Fibroblast of mammary gland (primary cell): ENCODE measurements around the gene MEP1A.
A peak's percentile ranks its signal among the peaks of the same experiment; 100 is the strongest.

Experiments used
- DNase-seq: peaks from one replicate; pipeline ENCODE4 v3.0.0-alpha.2; 2010; ENCODE audit warnings: low read depth
- H3K4me3 ChIP-seq: 2 replicates; pipeline ENCODE4 v1.5.1; 2011; ENCODE audit warnings: low read depth, mild to moderate bottlenecking, low read length, moderate library complexity; ENCODE audit not compliant: control insufficient read depth
- CTCF ChIP-seq: conservative IDR thresholded peaks from 2 replicates; pipeline ENCODE4 v1.5.1; 2011; ENCODE audit warnings: low read depth, low read length, inconsistent platforms; ENCODE audit not compliant: control insufficient read depth, insufficient read depth

The MEP1A gene

GRCh38 chr6:46789434-46790354 lies 3.5 kb upstream of the MEP1A start:
- H3K4me3 ChIP-seq = no peak overlapping the region
- DNase-seq = no peak
- TF ChIP-seq CTCF = no peak

GRCh38 chr6:46790355-46790874 lies 2.8 kb upstream of the MEP1A start:
- TF ChIP-seq CTCF = no peak
- no peak for DNase-seq
- no peak overlapping the region for H3K4me3 ChIP-seq

- TF ChIP-seq CTCF = no peak
- H3K4me3 ChIP-seq = no peak overlapping the region
- no peak for DNase-seq
Observed at GRCh38 chr6:46792635-46793034, 554 bp upstream of the MEP1A start.

DNA sequence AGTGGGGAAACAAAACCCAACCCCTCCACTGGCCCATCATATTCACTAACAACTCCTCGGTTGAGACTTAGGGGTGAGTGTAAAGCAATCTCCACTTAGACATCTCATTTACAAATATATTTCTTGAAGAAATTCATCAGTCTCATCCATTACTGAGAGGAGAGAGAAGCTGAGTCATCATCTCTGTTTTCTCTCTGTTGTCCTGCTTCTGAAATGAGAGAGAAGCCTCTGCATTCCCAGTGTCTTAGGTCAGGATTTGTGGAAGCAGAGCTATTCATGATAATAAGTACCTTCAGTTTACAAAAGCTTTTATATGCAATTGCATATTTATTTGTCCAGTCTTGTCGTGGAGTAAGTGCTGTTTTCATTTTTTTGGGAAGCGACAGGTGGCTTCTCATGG lies 879 bp downstream of the MEP1A start:
- TF ChIP-seq CTCF = no peak

GRCh38 chr6:46795816-46796215 lies 2.6 kb downstream of the MEP1A start:
- DNase-seq = no peak
- no peak for TF ChIP-seq CTCF
- H3K4me3 ChIP-seq = no peak overlapping the region

More for the DNA sequence above, 879 bp downstream of the MEP1A start:
- DNase-seq = no peak
- no peak overlapping the region for H3K4me3 ChIP-seq

GRCh38 chr6:46796848-46797580 lies 3.8 kb downstream of the MEP1A start:
- no peak overlapping the region for H3K4me3 ChIP-seq
- DNase-seq = peak; percentile 13
- TF ChIP-seq CTCF = no peak
